ENCODE data around the gene CTNNA2. TPM values are rescaled to one million over a fixed set of nuclear protein-coding genes. Genes with fewer than 3 reads are reported as not detected.
"Not testable (repeated sequence)": the region's sequence is repeated elsewhere in the genome, so short reads cannot be mapped to it uniquely, and the experiment has no call there.

CTNNA2 gene
- total RNA-seq, 1 donor from 2014 or later: not detected

DNA sequence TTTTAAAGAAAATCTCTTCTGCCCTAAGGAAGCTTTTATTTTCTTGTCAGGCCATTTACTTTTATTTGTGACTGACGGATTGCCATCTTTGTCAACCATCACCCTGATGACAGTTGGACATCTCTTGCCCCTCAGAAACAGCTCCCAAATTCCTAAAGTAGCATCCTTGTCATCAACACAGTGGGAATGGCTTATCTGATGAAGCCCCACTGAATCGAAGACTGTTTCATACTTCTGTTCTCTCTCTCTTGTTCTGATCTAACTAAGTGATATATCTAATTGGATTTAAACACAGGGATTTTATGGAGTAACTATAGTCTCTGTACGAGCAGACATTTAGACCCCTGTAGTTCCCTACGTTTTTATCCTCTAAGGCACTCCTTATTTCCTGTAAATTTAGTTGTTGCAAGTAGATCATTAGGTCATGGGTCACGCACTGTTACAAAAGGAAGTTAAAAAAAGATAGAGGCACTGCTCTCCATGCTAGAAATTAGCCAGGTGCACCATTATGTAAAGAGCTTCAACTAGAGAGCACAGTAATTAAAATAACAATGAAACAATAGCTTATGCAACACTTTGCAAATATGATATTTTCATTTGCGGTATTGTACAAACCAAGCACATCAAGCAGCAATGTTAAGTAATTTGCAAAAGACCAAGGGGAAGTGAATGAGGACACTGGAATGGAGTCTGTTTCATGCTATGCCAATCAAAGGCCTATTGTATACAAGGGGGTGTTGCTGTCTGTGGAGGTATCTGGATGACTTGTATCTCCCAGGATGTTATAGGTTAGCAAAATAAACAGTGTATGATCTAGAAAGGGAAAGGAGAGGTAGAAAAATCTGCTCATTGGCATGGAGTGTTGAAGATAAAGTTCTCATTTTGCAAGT, 507.0 kb downstream of the CTNNA2 start:
- DNase-seq (ENCODE audit: low spot score): no peak

DNA sequence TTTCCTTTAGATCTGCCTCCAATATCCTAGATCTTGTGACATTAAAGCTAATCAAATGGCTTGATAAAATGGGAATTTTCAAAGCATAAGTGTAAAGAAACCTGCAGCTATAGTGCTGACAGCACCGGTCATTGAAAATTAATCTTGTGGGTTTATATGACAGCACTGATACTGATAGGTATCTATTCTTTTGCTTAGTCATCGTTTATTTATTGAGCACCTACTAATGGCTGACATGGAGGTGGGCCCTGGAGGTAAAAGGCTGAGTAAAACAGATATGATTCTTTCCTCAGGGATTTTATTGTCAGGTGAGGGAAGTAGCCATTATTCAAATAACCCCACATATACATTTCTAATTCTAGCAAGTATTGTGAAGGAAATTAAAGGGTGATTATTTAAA, 509.2 kb downstream of the CTNNA2 start:
- DNase-seq (ENCODE audit: low spot score): no peak

GRCh38 chr2:80026040-80026729, 513.3 kb downstream of the CTNNA2 start:
- DNase-seq (ENCODE audit: low spot score): no peak

DNA sequence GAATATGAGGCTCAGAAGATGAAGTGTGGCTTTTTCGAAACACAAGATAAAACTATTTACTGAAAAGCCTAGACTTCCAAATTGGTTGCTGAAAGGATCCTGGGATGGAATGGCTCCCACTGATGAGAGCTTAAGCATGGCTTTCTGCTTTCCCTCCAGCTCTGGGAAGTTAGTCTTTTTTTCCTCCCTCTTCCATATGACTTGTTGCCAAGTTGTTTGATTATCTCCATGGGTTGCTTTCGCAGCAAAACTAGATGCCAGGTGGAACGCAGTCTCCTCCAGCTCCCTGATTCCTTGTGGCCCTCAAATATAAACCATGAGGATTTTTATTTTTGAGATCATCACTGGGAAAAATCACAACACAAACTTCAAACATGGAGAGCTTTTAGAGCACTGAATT, 515.2 kb downstream of the CTNNA2 start:
- DNase-seq (ENCODE audit: low spot score): no peak

GRCh38 chr2:80028584-80028983, 515.7 kb downstream of the CTNNA2 start:
- DNase-seq (ENCODE audit: low spot score): no peak

DNA sequence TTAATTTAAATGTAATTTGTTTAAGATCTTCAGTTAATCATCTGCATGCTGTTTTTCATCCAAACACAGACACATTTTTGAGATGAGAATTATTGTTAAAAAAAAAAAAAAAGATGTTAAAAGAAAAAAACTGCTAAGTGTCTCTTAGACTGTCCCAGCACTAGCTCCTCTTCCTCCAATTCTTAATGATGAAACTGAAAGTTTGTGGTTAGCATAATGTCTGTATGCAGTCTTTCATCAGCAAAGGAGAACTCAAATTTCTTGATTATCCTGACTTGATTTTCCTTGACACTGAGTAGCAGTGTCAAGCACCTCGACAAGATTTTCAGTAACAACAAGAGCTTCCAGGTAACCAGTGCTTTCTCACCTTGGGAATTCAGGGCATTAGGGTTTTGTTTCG, 517.3 kb downstream of the CTNNA2 start:
- DNase-seq (ENCODE audit: low spot score): no peak

DNA sequence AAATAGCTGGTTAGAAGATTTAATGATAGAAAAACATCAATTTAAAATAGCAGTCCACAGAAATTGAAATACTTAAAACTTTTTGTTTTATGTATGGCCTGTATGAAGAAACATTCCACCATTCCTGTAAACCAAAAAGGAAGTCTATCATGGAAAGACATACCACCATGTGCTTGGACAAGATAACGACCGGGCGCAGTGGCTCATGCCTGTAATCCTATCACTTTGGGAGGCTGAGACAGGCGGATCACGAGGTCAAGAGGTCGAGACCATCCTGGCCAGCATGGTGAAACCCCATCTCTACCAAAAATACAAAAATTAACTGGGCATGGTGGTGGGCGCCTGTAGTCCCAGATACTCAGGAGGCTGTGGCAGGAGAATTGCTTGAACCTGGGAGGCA, 519.8 kb downstream of the CTNNA2 start:
- not testable (repeated sequence) for DNase-seq (ENCODE audit: low spot score)

DNA sequence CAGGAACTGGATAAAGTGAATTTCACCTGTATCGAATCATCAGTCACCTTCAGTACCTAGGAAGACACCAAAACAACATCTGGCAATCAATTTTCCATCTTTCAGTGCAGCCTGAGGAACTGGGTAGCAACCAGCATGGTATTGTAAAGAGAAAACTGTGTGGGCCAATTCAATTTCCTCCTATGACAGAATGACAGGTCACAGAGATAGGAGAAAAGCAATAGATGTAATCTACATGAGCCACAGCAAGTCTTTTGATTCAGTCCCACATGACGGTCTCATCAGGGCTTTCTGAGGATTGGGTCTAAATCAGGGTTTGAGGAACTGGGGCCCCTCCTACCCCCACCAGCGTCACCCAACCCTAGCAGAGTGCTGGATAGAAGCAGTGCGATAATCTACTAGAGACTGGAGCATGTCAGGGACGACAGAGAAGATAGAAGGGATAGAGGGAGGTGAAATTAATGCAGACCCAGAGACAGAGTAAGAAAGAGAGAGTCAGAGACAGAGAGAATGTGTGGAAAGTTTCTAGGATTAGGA, 523.0 kb downstream of the CTNNA2 start:
- DNase-seq (ENCODE audit: low spot score): no peak

DNA sequence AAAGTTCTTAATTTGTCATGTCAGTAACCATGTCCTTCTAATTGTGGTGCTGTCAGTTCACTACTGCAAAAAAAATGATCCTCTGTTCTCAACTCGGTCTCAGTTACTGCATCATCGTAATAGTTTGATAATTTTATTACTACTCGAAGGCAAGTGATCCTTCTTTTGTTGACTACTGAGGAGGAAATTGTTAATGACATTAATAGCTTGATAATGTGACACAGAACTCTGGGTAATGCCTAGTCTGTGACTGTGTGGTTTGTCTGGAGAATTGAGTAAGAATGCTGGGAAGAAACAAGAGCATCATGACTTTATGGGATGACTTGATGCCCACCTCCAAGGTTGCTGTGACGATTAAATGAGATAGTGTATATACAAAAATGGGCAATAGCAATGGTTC, 524.5 kb downstream of the CTNNA2 start:
- DNase-seq (ENCODE audit: low spot score): no peak

DNA sequence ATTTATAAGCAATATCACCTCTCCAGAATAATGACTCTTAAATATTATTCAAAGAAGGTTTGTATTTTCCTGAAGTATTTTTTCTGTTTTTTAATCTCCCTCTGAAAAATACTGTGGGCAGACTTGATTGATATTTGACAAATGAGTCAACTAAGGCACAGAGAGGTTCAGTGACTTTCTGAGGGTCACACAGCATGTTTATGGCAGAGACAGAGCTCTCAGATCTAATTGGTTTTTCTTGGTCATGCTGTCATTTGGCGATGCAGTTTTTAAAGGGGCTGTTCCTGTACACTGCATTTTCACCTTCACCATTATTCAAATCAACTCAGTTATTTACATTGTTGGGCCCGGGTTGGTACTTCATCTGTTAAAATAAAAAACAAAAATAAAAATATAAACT, 527.4 kb downstream of the CTNNA2 start:
- no peak for DNase-seq (ENCODE audit: low spot score)

GRCh38 chr2:80042635-80043034, 529.8 kb downstream of the CTNNA2 start:
- no peak for DNase-seq (ENCODE audit: low spot score)

- DNase-seq (ENCODE audit: low spot score): no peak
Observed at GRCh38 chr2:80048296-80048695, 535.4 kb downstream of the CTNNA2 start.

- DNase-seq (ENCODE audit: low spot score): no peak
Observed at GRCh38 chr2:80050246-80050645, 537.4 kb downstream of the CTNNA2 start.

GRCh38 chr2:80053522-80054345, 540.9 kb downstream of the CTNNA2 start:
- DNase-seq (ENCODE audit: low spot score): no peak

GRCh38 chr2:80054346-80054675, 541.5 kb downstream of the CTNNA2 start:
- no peak for DNase-seq (ENCODE audit: low spot score)

DNA sequence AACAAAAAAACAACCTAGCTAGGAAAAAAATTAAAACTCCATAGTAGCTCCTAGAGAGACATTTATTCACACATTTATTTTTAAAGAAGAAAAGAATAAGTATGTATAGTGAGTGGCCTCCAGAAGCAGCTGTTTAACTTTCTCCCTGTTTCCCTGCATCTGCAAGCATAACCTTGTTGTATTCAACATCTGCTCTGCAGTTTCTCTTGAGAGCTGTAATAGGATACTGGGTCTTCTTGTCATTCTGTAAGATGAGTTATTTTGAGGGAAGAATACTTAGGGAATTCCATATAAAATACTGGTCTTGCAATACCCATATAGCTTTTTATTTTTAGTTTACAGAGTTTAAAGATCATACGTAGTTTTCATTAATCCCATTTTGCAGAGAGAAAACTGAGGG, 545.1 kb downstream of the CTNNA2 start:
- DNase-seq (ENCODE audit: low spot score): no peak

DNA sequence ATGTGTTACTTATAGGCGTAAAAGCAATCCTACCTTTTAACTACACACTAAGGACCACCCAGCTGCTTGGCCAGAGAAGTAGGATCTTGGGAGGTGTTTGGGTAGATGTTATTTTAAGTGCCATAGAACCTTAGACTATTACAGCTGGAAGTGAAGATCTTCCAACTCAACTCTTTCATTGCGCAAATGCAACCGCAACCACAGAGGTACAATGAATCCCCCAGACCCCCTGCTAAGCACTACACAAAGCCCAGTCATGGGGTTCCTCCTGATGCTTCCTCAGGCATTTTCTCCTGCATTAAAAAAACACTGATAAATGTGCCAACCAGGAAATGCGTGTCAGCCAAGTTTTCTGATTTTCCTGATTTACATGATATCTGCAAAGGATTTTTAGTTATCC, 545.7 kb downstream of the CTNNA2 start:
- DNase-seq (ENCODE audit: low spot score): no peak

- no peak for DNase-seq (ENCODE audit: low spot score)
Observed at GRCh38 chr2:80059447-80059846, 546.6 kb downstream of the CTNNA2 start.

- no peak for DNase-seq (ENCODE audit: low spot score)
Observed at GRCh38 chr2:80061881-80062280, 549.0 kb downstream of the CTNNA2 start.

DNA sequence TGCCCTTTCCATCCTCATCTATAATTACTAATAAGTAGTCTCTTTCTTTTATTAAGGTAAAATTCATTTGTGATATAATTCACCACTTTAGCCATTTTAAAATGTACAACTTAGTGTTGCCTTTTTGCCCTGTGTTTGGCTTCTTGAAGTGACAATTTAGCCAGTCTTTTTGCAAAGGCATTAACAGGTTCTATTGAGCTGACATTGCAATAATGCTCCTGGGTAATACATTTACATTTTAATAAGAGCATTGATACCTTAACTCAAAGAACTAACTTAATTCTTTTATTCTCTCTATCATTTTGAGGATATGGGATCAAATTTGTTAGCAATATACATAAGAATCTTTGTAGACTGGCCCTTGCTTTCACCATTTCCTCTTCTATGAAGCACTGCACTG, 549.4 kb downstream of the CTNNA2 start:
- DNase-seq (ENCODE audit: low spot score): no peak

DNA sequence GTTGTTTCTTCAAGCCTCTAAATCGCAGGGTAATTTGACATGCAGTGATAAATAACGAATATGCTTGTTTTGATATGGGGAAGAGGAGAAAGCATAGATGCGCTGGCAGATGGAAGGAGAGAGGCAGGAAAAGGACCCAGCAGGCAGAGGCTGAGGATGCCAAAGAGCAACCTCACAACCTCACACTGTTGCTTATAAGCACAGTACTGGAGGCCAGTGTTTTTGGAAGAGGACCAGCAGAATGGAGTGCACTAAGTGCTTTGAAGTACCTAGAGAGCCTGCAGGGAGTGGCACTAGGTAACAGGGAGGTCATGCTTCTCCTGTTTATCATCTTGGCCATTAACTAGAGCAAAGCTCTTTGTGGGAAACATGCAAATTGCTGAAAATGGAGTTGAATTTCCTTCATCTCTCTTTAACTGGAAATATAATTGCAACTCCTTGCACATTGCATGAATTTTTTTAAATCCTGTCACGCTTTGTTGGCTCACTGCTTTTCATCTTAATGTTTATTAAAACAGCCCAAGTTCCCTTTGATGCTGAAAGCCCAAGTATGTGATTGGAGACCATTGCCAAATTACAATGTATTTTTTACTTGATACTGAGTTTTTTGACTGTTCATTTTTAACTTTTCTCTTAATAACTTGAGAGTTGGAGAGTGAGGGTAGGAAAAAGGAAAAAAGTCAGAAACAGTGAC, 555.3 kb downstream of the CTNNA2 start:
- DNase-seq (ENCODE audit: low spot score): no peak

Data from mesenteric fat pad (tissue), 1 donor.